Breast epithelium (tissue), 3 donors: ENCODE measurements around the gene GNAQ.

Experiments
- CTCF ChIP-seq, 3 donors: fragments of 450-650 bp; IDR thresholded peaks; one replicate each; pipeline ENCODE4 v1.5.1; 2016 to 2017; ENCODE audit warnings: antibody characterized with exemption in 3 of 3, mild to moderate bottlenecking in 3 of 3, moderate library complexity in 3 of 3
- POLR2AphosphoS5 ChIP-seq, 3 donors: sonication (generic); formaldehyde crosslinking; IDR thresholded peaks; one replicate each; pipeline ENCODE4 v1.6.1; 2017; ENCODE audit warnings: antibody characterized with exemption in 3 of 3

GRCh38 chr9:77912895-77913693 is 118.5 kb downstream of the GNAQ start:
- TF ChIP-seq CTCF (IDR thresholded peaks at IDR 0.05) = no peak
- no peak for TF ChIP-seq POLR2AphosphoS5 (IDR thresholded peaks at IDR 0.05)
